ENCODE data around the gene ARMC3.

- no peak for TF ChIP-seq EZH2 (IDR thresholded peaks at IDR 0.05; ENCODE audit: borderline replicate concordance, insufficient read depth, low read depth, low read length, poor library complexity, severe bottlenecking)
- no peak for TF ChIP-seq CTCF (IDR thresholded peaks at IDR 0.05)
Measured at GRCh38 chr10:22903694-22904093, 24.2 kb upstream of the ARMC3 start.
